H1 (cell line): ENCODE data around the gene STARD13. TPM values are rescaled to one million over a fixed set of nuclear protein-coding genes. Genes with fewer than 3 reads are reported as not detected.
A peak's percentile ranks its signal among the peaks of the same experiment; 100 is the strongest.

ENCODE experiments used
- CTCF ChIA-PET: fragments of 300-600 bp; sonication (Branson Sonifier 250); formaldehyde crosslinking; loops from one replicate; lab custom pipeline; 2021; ENCODE audit not compliant: partially characterized antibody; lab: Charles Lee
- POLR2A ChIA-PET: fragments of 300-600 bp; sonication (Branson Sonifier 250); formaldehyde crosslinking; loops from one replicate; lab custom pipeline; 2021; ENCODE audit warnings: inconsistent platforms; ENCODE audit not compliant: partially characterized antibody; lab: Charles Lee
- DNase-seq, 2 experiments: peaks; one replicate each; pipeline versions ENCODE4 v3.0.0 to v3.0.0-alpha.2; 2010 to 2022; ENCODE audit warnings: low spot score in 2 of 2, low read depth in 1 of 2, mixed read lengths in 1 of 2
- FAIRE-seq: peaks from 2 replicates; lab custom pipeline; 2011; peaks lifted over from hg19 to GRCh38; lab: Jason Lieb, UNC
- H2AFZ ChIP-seq: 2 replicates; pipeline ENCODE4 v1.8.1; 2012; ENCODE audit warnings: low read length, inconsistent platforms
- H2AK5ac ChIP-seq: 2 replicates; pipeline ENCODE4 v1.6.1; 2013; ENCODE audit warnings: low read depth, low read length
- H2BK120ac ChIP-seq: replicated peaks from 2 replicates; pipeline ENCODE3; 2013; ENCODE audit warnings: low read depth, low read length, inconsistent platforms
- H2BK12ac ChIP-seq: 2 replicates; pipeline ENCODE4 v1.6.1; 2013; ENCODE audit warnings: low read depth, low read length
- H2BK15ac ChIP-seq: 2 replicates; pipeline ENCODE4 v1.6.1; 2013; ENCODE audit warnings: low read length
- H2BK20ac ChIP-seq: 2 replicates; pipeline ENCODE4 v1.6.1; 2013; ENCODE audit warnings: low read length
- H2BK5ac ChIP-seq: 2 replicates; pipeline ENCODE4 v1.6.1; 2013; ENCODE audit warnings: low read depth, low read length
- H3K14ac ChIP-seq: 2 replicates; pipeline ENCODE4 v1.6.1; 2013; ENCODE audit warnings: inconsistent platforms; ENCODE audit not compliant: insufficient read length
- H3K18ac ChIP-seq: 2 replicates; pipeline ENCODE4 v1.6.1; 2013; ENCODE audit warnings: low read length; ENCODE audit errors: extremely low read depth
- H3K23ac ChIP-seq: 2 replicates; pipeline ENCODE4 v1.6.1; 2013; ENCODE audit warnings: inconsistent platforms; ENCODE audit not compliant: insufficient read length
- H3K23me2 ChIP-seq: 2 replicates; pipeline ENCODE4 v1.6.1; 2013; ENCODE audit warnings: low read depth, low read length
- H3K27ac ChIP-seq: 2 replicates; pipeline ENCODE4 v1.6.1; 2011; ENCODE audit warnings: low read depth, low read length, inconsistent platforms
- H3K27me3 ChIP-seq, 4 experiments: replicated peaks in 1 of 4; 1 replicate in 1 of 4; 2 replicates in 3 of 4; pipeline versions ENCODE4 v1.6.1 to v1.8.1; 2011 to 2013; ENCODE audit warnings: low read length in 3 of 4, mild to moderate bottlenecking in 3 of 4, inconsistent platforms in 2 of 4, mixed read lengths in 2 of 4, moderate library complexity in 1 of 4; ENCODE audit not compliant: control insufficient read depth in 3 of 4, insufficient read depth in 3 of 4; ENCODE audit errors: extremely low read depth in 1 of 4
- H3K36me3 ChIP-seq, 4 experiments: 2 replicates each; pipeline versions ENCODE4 v1.6.1 to v1.8.1; 2011 to 2013; ENCODE audit warnings: mild to moderate bottlenecking in 4 of 4, low read length in 3 of 4, moderate library complexity in 2 of 4, control low read depth in 1 of 4, inconsistent platforms in 1 of 4; ENCODE audit not compliant: insufficient read depth in 4 of 4, control insufficient read depth in 2 of 4
- H3K4ac ChIP-seq: replicated peaks from 2 replicates; pipeline ENCODE3; 2013; ENCODE audit warnings: low read length, low read depth, mixed read lengths, inconsistent platforms; ENCODE audit not compliant: insufficient read length
- H3K4me1 ChIP-seq, 4 experiments: replicated peaks in 1 of 4; 1 replicate in 1 of 4; 2 replicates in 3 of 4; pipeline versions ENCODE4 v1.6.1 to v1.8.1; 2011 to 2013; ENCODE audit warnings: low read length in 3 of 4, inconsistent platforms in 2 of 4, mixed read lengths in 1 of 4; ENCODE audit not compliant: insufficient read depth in 4 of 4, control insufficient read depth in 3 of 4
- H3K4me2 ChIP-seq, 2 experiments: 2 replicates each; pipeline versions ENCODE4 v1.6.1 to v1.8.1; 2011 to 2013; ENCODE audit warnings: low read depth in 2 of 2, low read length in 2 of 2, control low read depth in 1 of 2, inconsistent platforms in 1 of 2, mild to moderate bottlenecking in 1 of 2; ENCODE audit not compliant: insufficient read depth in 1 of 2
- H3K4me3 ChIP-seq, 4 experiments: fragments of 200-600, 300-600 bp in 1 of 4; sonication (generic), shearing (Covaris generic), sonication (Bioruptor Twin) in 1 of 4; 2 replicates each; pipeline versions ENCODE4 v1.5.1 to v1.8.1; 2011 to 2016; ENCODE audit warnings: low read length in 4 of 4, low read depth in 3 of 4, control low read depth in 2 of 4, inconsistent platforms in 2 of 4, mild to moderate bottlenecking in 2 of 4, mixed read lengths in 1 of 4, moderate library complexity in 1 of 4; ENCODE audit not compliant: insufficient read depth in 2 of 4; ENCODE audit errors: extremely low read depth in 1 of 4
- H3K56ac ChIP-seq: replicated peaks from 2 replicates; pipeline ENCODE3; 2013; ENCODE audit warnings: low read depth, mild to moderate bottlenecking, mixed read lengths, low read length, inconsistent platforms; ENCODE audit not compliant: insufficient read length
- H3K79me1 ChIP-seq: 2 replicates; pipeline ENCODE4 v1.6.1; 2013; ENCODE audit warnings: low read depth, low read length, control low read depth
- H3K79me2 ChIP-seq, 2 experiments: 2 replicates each; pipeline versions ENCODE4 v1.6.1 to v1.8.1; 2012 to 2013; ENCODE audit warnings: low read length in 2 of 2, mild to moderate bottlenecking in 2 of 2, inconsistent platforms in 1 of 2; ENCODE audit not compliant: insufficient read depth in 2 of 2, control insufficient read depth in 1 of 2
- H3K9ac ChIP-seq, 4 experiments: replicated peaks in 1 of 4; 1 replicate in 1 of 4; 2 replicates in 3 of 4; pipeline versions ENCODE4 v1.6.1 to v1.8.1; 2011 to 2013; ENCODE audit warnings: low read depth in 3 of 4, low read length in 3 of 4, control low read depth in 2 of 4, mild to moderate bottlenecking in 2 of 4, moderate library complexity in 2 of 4, inconsistent platforms in 1 of 4; ENCODE audit errors: extremely low read depth in 1 of 4
- H3K9me3 ChIP-seq, 2 experiments: 2 replicates each; pipeline versions ENCODE4 v1.6.1 to v1.8.1; 2012 to 2013; ENCODE audit warnings: mild to moderate bottlenecking in 2 of 2, moderate library complexity in 2 of 2, control low read depth in 1 of 2, inconsistent platforms in 1 of 2, low read depth in 1 of 2, low read length in 1 of 2, mixed read lengths in 1 of 2; ENCODE audit not compliant: insufficient read depth in 2 of 2
- H4K20me1 ChIP-seq, 2 experiments: replicated peaks in 1 of 2; 2 replicates each; pipeline versions ENCODE3 to v1.8.1; 2011 to 2013; ENCODE audit warnings: inconsistent platforms in 2 of 2, low read length in 2 of 2, mild to moderate bottlenecking in 1 of 2; ENCODE audit not compliant: insufficient read depth in 2 of 2, control insufficient read depth in 1 of 2
- H4K5ac ChIP-seq: 2 replicates; pipeline ENCODE4 v1.6.1; 2013; ENCODE audit warnings: low read length, low read depth, mixed read lengths, inconsistent platforms; ENCODE audit not compliant: insufficient read length
- H4K8ac ChIP-seq: 2 replicates; pipeline ENCODE4 v1.8.0; 2013; ENCODE audit warnings: mild to moderate bottlenecking, moderate library complexity, low read length, inconsistent platforms; ENCODE audit not compliant: insufficient read depth; ENCODE audit errors: extremely low read depth
- H4K91ac ChIP-seq: replicated peaks from 2 replicates; pipeline ENCODE3; 2013; ENCODE audit warnings: low read length, mixed read lengths, inconsistent platforms; ENCODE audit not compliant: insufficient read length
- ATF3 ChIP-seq: IDR thresholded peaks from 2 replicates; pipeline ENCODE4 v1.6.1; 2011; ENCODE audit warnings: low read depth, mild to moderate bottlenecking, low read length; ENCODE audit not compliant: insufficient read depth
- CBX8 ChIP-seq: fragments of 300-800, 300-1000 bp; sonication (generic); IDR thresholded peaks from 2 replicates; pipeline ENCODE4 v1.7.1; 2016; ENCODE audit warnings: low read depth, low read length, borderline replicate concordance
- CREB1 ChIP-seq: IDR thresholded peaks from 2 replicates; pipeline ENCODE4 v1.6.1; 2012; ENCODE audit warnings: inconsistent platforms
- CTBP2 ChIP-seq: IDR thresholded peaks from 2 replicates; pipeline ENCODE4 v1.7.0; 2011; ENCODE audit warnings: borderline replicate concordance, mild to moderate bottlenecking, moderate library complexity, mixed read lengths, low read length; ENCODE audit not compliant: insufficient read depth, insufficient read length
- EP300 ChIP-seq, 2 experiments: IDR thresholded peaks; 1 replicate in 1 of 2; 2 replicates in 1 of 2; pipeline ENCODE4 v1.6.1; 2011 to 2012; ENCODE audit warnings: low read depth in 2 of 2, low read length in 2 of 2, mild to moderate bottlenecking in 2 of 2, borderline replicate concordance in 1 of 2, inconsistent platforms in 1 of 2, moderate library complexity in 1 of 2
- JUN ChIP-seq: IDR thresholded peaks from 2 replicates; pipeline ENCODE4 v1.6.1; 2011; ENCODE audit warnings: low read depth, mild to moderate bottlenecking, improper control_type of control experiment, low read length
- MAFK ChIP-seq: IDR thresholded peaks from 2 replicates; pipeline ENCODE4 v1.6.1; 2012; ENCODE audit warnings: low read depth, mild to moderate bottlenecking, improper control_type of control experiment, low read length
- MAX ChIP-seq: IDR thresholded peaks from 2 replicates; pipeline ENCODE4 v1.6.1; 2012; ENCODE audit warnings: inconsistent platforms
- NANOG ChIP-seq: IDR thresholded peaks from 2 replicates; pipeline ENCODE4 v1.6.1; 2011; ENCODE audit warnings: low read length, low read depth, mild to moderate bottlenecking, inconsistent platforms; ENCODE audit not compliant: insufficient read depth, poor library complexity, severe bottlenecking
- POU5F1 ChIP-seq: IDR thresholded peaks from 2 replicates; pipeline ENCODE4 v1.6.1; 2011; ENCODE audit warnings: low read depth, mild to moderate bottlenecking, low read length, moderate library complexity
- SRF ChIP-seq: IDR thresholded peaks from 2 replicates; pipeline ENCODE4 v1.6.1; 2011; ENCODE audit warnings: mild to moderate bottlenecking, low read depth, low read length, moderate library complexity
- ZNF274 ChIP-seq: IDR thresholded peaks from 2 replicates; pipeline ENCODE4 v1.7.0; 2012; ENCODE audit warnings: low read length, borderline replicate concordance; ENCODE audit errors: extremely low read depth
- WGBS, 2 experiments: shearing (Covaris generic) in 1 of 2; methylation state at CpG; one replicate each; pipeline versions ENCODE4 v1.1.6 to v1.1.7; 2013 to 2015; ENCODE audit warnings: low lambda C conversion rate in 2 of 2, mixed read lengths in 2 of 2, inconsistent platforms in 1 of 2, low coverage in 1 of 2, missing lambda C conversion rate in 1 of 2; ENCODE audit not compliant: insufficient replicate concordance in 2 of 2, insufficient coverage in 1 of 2, insufficient read length in 1 of 2; ENCODE audit errors: extremely low coverage in 1 of 2, missing lambda C conversion rate in 1 of 2; 5-methylcytosine and 5-hydroxymethylcytosine counted together
- polyA plus RNA-seq, 7 experiments: library from polyadenylated mRNA; depleted of rRNA in 3 of 7; stranded (reverse) in 5 of 7; unstranded in 2 of 7; fragments of >200 nt in 5 of 7; fragments of 200-250 nt in 2 of 7; gene quantifications; 1 replicate in 5 of 7; 2 replicates in 1 of 7; 4 replicates in 1 of 7; pipeline versions ENCODE4 v1.2.1 to v1.2.3, GENCODE V29; 2011 to 2013; ENCODE audit warnings: missing spikeins in 2 of 7, mixed read lengths in 2 of 7
- total RNA-seq: library from RNA; stranded (reverse); fragmentation: NEBNext Ultra II Directional; extraction: Animal tissue kit (Norgen Biotek cat#: 25700); gene quantifications from 2 replicates; pipeline ENCODE4 v1.2.1, GENCODE V29; 2021

STARD13 gene
- total and polyA plus RNA-seq, 2 of the 8 experiments (the other 6 are each of a cell fraction or from before 2014, with no cell fraction given) = 0.82 to 2.9 TPM

- Histone ChIP-seq H2AFZ (peak overlapping the region; percentile 80), H4K5ac (no peak overlapping the region), H3K27me3 (no peaks in the 10 kb centered on the region), H3K79me2 (no peaks in the 10 kb centered on the region), H4K8ac (no peak overlapping the region), H3K79me1 (no peaks in the 10 kb centered on the region), H3K36me3 (no peaks in the 10 kb centered on the region), H3K9ac (no peak overlapping the region), H4K91ac (no peak overlapping the region), H3K4ac (no peak overlapping the region), H3K56ac (no peak overlapping the region), H3K23ac (no peak overlapping the region), H3K9me3 (no peaks in the 10 kb centered on the region), H2BK20ac (no peak overlapping the region), H3K18ac (no peak overlapping the region), H3K4me1 (peaks cover 0 to 2% (median 0%) of the 10 kb centered on the region in 4 experiments; a peak in 2 of 7 replicates), H3K23me2 (no peaks in the 10 kb centered on the region), H3K14ac (no peak overlapping the region), H3K27ac (no peak overlapping the region), H2BK120ac (no peak overlapping the region), H2BK12ac (no peak overlapping the region), H4K20me1 (no peaks in the 10 kb centered on the region), H2AK5ac (no peak overlapping the region), H2BK5ac (no peak overlapping the region; the same call in 1 of the 2 replicates), H2BK15ac (no peak overlapping the region), H3K4me2 (no peak overlapping the region), H3K4me3 (no peak overlapping the region)
- ChIA-PET CTCF (no interaction called here), POLR2A (no interaction called here)
- DNase-seq (no peak), FAIRE-seq (no peak)
- WGBS, 2 experiments = 60% methylated on average over 3 of the region's 3 CpGs; no CpG with 5 or more reads in 1 of the 2 experiments
- no peak for TF ChIP-seq EP300 (IDR thresholded peaks at IDR 0.05; ENCODE audit: borderline replicate concordance in 1 of 2, low read depth in 2 of 2, low read length in 2 of 2)
- no peak for TF ChIP-seq MAFK
- no peak for TF ChIP-seq CBX8
- TF ChIP-seq SRF = no peak
- no peak for TF ChIP-seq ZNF274
- no peak for TF ChIP-seq JUN
- TF ChIP-seq POU5F1 = no peak
- no peak for TF ChIP-seq ATF3
- no peak for TF ChIP-seq NANOG
- TF ChIP-seq CTBP2 = no peak
- no peak for TF ChIP-seq MAX
- no peak for TF ChIP-seq CREB1
Measured at GRCh38 chr13:33331962-33332361, 46.4 kb upstream of the STARD13 start.
